ENCODE measurements around the gene STARD5. TPM values are rescaled to one million over a fixed set of nuclear protein-coding genes. Genes with fewer than 3 reads are reported as not detected.

Gene STARD5
- total RNA-seq, 1 donor from 2014 or later, result 3.1 TPM

DNA sequence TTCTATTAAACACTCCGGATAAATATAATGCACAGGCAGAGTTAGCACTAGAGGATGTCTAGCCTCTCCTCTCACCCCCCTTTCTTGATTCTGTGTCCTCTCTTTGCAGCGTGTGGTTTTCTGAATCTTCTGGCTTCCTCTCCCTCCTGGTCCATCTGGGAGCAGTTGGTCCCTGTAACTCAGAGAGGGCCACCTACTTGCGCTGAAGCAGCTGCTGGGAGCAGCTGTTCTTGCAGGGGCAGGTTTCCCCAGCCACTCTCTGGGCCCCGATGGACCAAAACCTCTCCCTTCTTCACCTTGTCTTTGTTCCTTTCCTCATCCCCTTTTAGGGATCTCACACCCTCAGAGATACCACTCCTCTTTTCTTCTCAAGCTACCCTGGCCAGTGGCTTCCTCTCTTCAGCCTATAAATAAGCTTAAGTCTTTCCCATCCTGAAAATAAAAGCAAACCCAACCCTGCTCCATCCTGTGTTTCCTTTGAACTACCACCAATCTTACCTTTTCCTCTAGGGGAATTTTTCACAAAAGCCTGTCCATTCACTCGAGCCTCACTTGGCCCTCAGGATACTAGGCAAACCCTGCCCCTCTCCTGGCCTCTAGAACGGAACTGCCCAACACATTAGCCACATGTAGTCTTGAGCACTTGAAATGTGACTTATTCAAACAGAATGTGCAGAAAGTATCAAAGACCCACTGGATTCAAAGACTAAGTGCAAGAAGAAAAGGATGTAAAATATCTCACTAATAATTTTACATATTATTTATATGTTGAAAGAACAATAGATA is 59.7 kb downstream of the STARD5 start:
- H3K4me3 Mint-ChIP-seq (ENCODE audit: unreplicated experiment), result peak overlapping the region; percentile 7
- peak overlapping the region; percentile 0 for H3K27ac Mint-ChIP-seq (ENCODE audit: unreplicated experiment)
- no peak for DNase-seq
- TF ChIP-seq, protein P1, sequence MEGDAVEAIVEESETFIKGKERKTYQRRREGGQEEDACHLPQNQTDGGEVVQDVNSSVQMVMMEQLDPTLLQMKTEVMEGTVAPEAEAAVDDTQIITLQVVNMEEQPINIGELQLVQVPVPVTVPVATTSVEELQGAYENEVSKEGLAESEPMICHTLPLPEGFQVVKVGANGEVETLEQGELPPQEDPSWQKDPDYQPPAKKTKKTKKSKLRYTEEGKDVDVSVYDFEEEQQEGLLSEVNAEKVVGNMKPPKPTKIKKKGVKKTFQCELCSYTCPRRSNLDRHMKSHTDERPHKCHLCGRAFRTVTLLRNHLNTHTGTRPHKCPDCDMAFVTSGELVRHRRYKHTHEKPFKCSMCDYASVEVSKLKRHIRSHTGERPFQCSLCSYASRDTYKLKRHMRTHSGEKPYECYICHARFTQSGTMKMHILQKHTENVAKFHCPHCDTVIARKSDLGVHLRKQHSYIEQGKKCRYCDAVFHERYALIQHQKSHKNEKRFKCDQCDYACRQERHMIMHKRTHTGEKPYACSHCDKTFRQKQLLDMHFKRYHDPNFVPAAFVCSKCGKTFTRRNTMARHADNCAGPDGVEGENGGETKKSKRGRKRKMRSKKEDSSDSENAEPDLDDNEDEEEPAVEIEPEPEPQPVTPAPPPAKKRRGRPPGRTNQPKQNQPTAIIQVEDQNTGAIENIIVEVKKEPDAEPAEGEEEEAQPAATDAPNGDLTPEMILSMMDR (IDR thresholded peaks at IDR 0.05; ENCODE audit: partially characterized antibody, unreplicated experiment), result no peak
- no peaks in the 10 kb centered on the region for H3K9me3 Mint-ChIP-seq (ENCODE audit: unreplicated experiment)
- H3K36me3 Mint-ChIP-seq (ENCODE audit: unreplicated experiment), result no peaks in the 10 kb centered on the region
- H3K4me1 Mint-ChIP-seq (ENCODE audit: low read depth, unreplicated experiment), result peaks cover 13% of the 10 kb centered on the region
- H3K27me3 Mint-ChIP-seq (ENCODE audit: unreplicated experiment), result peaks cover 1% of the 10 kb centered on the region

- DNase-seq, result no peak
- no peak overlapping the region for H3K4me3 Mint-ChIP-seq (ENCODE audit: unreplicated experiment)
- TF ChIP-seq, protein P1 (IDR thresholded peaks at IDR 0.05; ENCODE audit: partially characterized antibody, unreplicated experiment), result no peak
- H3K4me1 Mint-ChIP-seq (ENCODE audit: low read depth, unreplicated experiment), result peaks cover 13% of the 10 kb centered on the region
- H3K27me3 Mint-ChIP-seq (ENCODE audit: unreplicated experiment), result peaks cover 1% of the 10 kb centered on the region
- no peak overlapping the region for H3K27ac Mint-ChIP-seq (ENCODE audit: unreplicated experiment)
- no peaks in the 10 kb centered on the region for H3K36me3 Mint-ChIP-seq (ENCODE audit: unreplicated experiment)
- no peaks in the 10 kb centered on the region for H3K9me3 Mint-ChIP-seq (ENCODE audit: unreplicated experiment)
These were observed 60.5 kb downstream of the STARD5 start for GRCh38 chr15:81263477-81263876.

DNA sequence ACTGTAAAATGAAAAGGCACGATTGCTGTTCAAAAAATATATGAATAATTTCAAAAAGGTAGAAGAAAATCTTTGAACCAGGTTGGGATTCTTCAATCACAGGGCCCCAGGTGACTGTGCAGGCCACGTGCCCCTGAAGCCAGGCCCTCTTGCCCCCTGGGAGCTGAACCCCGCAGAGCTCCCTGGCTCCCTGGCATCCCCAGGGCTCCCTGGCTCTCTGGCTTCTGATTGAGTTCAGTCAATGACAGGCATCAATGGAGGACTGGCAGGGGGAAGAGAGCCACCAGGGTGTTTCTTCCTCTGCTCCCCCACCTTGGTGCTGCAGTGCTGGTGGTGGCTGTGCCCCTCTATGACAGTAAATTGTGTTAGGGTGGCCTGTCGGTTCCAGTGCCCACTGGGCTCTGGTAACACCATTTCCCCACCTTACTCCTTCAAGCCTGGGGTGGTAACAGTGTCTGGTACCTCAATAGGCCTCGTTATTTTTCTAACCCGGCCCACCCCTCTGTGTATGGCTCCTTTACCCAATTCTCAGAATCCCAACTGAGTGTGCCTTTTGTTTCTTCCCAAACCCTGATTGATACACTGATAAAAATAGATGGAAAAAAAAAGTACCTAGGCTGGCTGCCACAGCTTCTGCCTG is 62.6 kb downstream of the STARD5 start:
- Mint-ChIP-seq H3K9me3 (ENCODE audit: unreplicated experiment) (no peaks in the 10 kb centered on the region), H3K27me3 (ENCODE audit: unreplicated experiment) (no peaks in the 10 kb centered on the region), H3K4me1 (ENCODE audit: low read depth, unreplicated experiment) (peaks cover 11% of the 10 kb centered on the region), H3K27ac (ENCODE audit: unreplicated experiment) (no peak overlapping the region), H3K36me3 (ENCODE audit: unreplicated experiment) (no peaks in the 10 kb centered on the region), H3K4me3 (ENCODE audit: unreplicated experiment) (no peak overlapping the region)
- TF ChIP-seq, protein P1 (IDR thresholded peaks at IDR 0.05; ENCODE audit: partially characterized antibody, unreplicated experiment), result no peak
- no peak for DNase-seq

GRCh38 chr15:81259760-81260298 is 64.1 kb downstream of the STARD5 start:
- Mint-ChIP-seq H3K27ac (ENCODE audit: unreplicated experiment) (no peak overlapping the region), H3K4me1 (ENCODE audit: low read depth, unreplicated experiment) (peaks cover 8% of the 10 kb centered on the region), H3K4me3 (ENCODE audit: unreplicated experiment) (no peak overlapping the region), H3K9me3 (ENCODE audit: unreplicated experiment) (no peaks in the 10 kb centered on the region), H3K36me3 (ENCODE audit: unreplicated experiment) (no peaks in the 10 kb centered on the region), H3K27me3 (ENCODE audit: unreplicated experiment) (no peaks in the 10 kb centered on the region)
- no peak for DNase-seq
- TF ChIP-seq, protein P1 (IDR thresholded peaks at IDR 0.05; ENCODE audit: partially characterized antibody, unreplicated experiment), result no peak

Other genes starting within 250 kb of the STARD5 start
- 0.39 TPM for gene CFAP161, start 189.9 kb downstream of the STARD5 start, total RNA-seq (ENCODE audit: unreplicated experiment)
- gene IL16, start 127.3 kb downstream of the STARD5 start, total RNA-seq (ENCODE audit: unreplicated experiment), result 0.27 TPM
- gene TMC3, start 50.1 kb upstream of the STARD5 start, total RNA-seq (ENCODE audit: unreplicated experiment), result not detected

Measured in glutamatergic neuron (in vitro differentiated cells).